Measurements from ENCODE around the gene CSTF1.
"Not testable (repeated sequence)": the region's sequence is repeated elsewhere in the genome, so short reads cannot be mapped to it uniquely, and the experiment has no call there.

Gene CSTF1

DNA sequence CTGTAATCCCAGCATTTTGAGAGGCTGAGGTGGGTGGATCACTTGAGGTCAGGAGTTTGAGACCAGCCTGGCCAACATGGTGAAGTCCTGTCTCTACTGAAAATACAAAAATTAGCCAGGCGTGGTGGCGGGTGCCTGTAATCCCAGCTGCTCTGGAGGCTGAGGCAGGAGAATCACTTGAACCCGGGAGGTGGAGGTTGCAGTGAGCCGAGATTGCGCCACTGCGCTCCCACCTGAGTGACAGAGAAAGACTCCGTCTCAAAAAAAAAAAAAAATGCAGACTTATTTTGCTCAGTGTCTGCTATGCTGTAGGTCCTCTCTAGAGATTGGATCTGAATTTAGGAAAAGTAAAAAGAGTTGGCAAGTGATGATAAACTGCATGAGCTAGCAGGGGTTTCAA is 18.8 kb downstream of the CSTF1 start:
- not testable (repeated sequence) for FAIRE-seq

- FAIRE-seq: no peak
These were observed 19.5 kb downstream of the CSTF1 start, which contains the start of gene CASS4 for GRCh38 chr20:56411759-56412472. CASS4 (plus strand) TSS chr20:56412260; CDS start chr20:56412459, 199 bp downstream.

DNA sequence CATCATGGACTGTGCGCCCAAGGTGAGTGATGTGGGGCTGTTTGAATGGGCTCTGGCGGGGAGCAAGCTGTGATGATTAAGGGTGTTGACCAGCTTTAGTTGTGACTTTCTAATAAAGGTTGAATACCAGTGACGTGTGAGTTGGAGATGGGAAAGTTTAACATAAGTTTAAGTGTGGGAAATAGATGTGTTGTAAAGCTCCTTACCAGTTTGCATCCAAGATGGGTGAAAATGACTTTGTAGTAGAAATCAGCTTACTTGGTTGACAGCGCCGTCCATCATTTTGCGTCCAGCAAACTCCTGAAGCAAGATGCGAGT is 20.0 kb downstream of the CSTF1 start:
- no peak for FAIRE-seq

GRCh38 chr20:56412949-56413348 is 20.5 kb downstream of the CSTF1 start:
- no peak for FAIRE-seq

DNA sequence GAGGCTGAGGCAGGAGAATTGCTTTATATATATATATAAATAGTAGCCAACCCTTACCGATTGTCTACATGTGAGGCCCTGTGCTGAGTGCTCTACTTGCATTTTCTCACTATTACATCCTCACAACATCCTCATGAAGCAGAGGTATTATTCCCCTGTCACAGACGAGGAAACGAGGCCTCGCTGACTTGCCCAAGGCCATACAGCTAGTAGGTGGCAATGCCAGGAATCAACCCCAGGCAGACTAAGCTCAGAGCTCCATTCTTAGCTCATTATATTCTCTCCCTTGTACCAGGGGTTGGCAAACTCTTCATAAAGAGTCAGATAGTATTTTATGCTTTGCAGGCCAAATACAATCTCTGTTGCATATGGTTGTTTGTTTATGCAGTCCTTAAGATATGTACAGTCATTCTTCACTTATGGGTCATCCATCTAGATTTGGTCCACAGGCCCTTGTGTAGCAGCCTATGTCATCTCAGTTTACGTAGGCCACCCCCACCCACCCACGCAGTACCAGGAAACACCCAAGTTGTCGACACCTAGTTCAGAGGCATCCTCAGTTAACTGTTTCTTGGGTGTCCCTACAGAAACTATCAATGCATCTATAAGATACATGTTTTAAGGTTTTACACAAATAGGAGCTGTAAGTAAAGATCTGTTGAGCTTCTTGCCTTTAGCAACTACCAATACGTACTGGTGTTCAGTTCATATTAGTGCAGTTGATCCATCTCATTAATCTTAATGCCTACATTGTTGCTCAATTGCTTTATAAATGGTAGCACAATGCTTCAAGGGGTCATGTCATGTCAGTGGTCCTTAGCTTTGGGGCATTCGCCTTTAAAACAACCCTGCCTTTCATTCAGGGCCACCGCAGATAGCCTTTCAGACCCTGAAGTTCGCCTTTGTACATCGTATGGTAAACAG is 22.7 kb downstream of the CSTF1 start:
- FAIRE-seq: no peak

GRCh38 chr20:56417402-56417801 is 25.0 kb downstream of the CSTF1 start:
- FAIRE-seq: no peak

- no peak for FAIRE-seq
These were observed 25.5 kb downstream of the CSTF1 start for GRCh38 chr20:56417911-56418310.

DNA sequence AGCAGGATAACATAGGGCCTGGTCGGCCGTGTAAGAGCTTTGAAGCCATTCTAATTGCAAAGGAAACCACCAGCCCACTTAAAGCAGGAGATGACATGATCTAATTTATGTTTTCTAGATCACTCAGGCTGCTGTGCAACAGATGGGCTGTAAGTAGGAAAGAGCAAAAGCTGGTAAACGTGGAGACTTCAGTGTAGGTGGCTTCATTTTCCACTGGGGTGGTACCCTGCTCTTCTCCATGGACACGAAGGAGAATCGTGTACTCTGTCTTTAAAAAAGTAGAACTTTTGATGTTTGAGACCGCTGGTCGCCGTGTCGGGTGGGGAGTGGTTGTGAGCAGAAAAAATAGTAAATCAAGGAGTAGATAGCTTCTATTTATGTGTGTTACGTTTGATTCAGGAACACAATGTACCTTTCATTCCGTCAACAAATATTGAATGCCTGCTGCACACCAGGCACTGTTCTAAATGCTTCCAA is 26.0 kb downstream of the CSTF1 start:
- no peak for FAIRE-seq

DNA sequence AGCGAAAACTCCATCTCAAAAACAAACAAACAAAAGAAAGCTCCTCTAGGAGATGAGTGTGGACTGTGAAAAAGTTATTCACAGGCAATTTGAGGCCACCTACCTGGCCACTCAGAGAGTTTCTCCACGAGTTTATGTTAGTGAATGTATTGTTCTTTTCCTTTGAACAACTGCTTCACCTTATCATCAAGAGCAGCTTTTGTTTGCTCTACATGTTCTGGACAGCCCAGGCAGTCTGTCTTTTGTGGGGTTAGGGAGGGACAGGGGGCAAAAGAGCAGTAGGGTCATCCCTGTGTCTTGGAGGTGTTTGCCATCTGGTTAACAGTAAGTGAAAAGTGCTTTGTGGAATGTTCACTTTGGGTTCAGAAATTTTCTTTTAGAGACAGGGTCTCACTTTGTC is 27.6 kb downstream of the CSTF1 start:
- no peak for FAIRE-seq

DNA sequence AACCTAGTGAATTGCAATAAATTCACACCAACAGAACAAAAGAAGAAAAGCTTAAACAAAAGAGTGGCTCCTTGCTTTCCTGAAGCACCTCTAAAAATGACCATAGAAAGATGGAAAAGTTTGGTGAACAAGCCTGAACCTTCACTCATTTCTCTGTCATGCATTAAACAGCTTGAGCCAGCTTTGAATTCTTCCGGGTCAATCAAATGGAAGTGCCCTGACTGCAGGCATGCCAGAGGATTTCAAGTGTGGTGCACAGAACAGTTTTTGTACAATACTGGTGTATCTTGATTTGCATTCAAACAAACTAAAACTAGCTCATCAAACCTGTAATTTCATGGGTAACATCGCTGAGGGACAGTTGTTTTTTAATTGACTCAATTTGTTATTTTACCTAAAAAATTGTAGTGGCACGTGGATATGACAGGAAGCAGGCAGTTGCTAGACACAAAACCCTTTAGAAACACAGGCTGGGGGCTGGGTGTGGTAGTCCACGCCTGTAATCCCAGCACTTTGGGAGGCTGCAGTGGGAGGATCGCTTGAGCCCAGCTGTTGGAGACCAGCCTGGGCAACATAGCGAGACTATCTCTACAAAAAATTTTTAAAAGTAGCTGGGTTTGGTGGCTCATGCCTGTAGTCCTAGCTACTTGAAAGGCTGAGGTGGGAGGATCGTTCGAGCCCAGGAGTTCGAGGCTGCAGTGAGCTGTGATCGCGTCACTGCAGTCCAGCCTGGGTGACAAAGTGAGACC is 28.7 kb downstream of the CSTF1 start:
- FAIRE-seq: no peak

GRCh38 chr20:56422076-56422823 is 29.8 kb downstream of the CSTF1 start:
- no peak for FAIRE-seq

- no peak for FAIRE-seq
These were observed 30.4 kb downstream of the CSTF1 start for GRCh38 chr20:56422824-56423189.

DNA sequence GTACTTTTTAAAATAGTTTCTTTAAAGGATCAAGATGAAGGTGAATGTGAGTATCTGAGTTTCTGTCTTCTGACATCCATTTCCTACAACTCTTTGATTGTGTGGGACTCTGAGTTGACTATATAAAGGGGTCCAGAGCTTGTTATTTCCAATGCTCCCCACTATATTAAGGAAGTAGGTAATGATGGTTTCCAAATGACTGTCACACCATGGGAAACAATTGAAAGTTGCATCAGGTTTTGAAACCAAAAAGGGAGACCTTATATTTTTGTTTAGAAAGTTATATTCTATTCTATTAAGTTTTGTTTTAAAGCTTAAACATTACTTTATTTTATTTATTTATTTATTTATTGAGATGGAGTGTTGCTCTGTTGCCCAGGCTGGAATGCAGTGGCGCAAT is 30.8 kb downstream of the CSTF1 start:
- no peak for FAIRE-seq

GRCh38 chr20:56423886-56424285 is 31.4 kb downstream of the CSTF1 start:
- FAIRE-seq: no peak

GRCh38 chr20:56424931-56425330 is 32.5 kb downstream of the CSTF1 start:
- FAIRE-seq: no peak

- no peak for FAIRE-seq
These were observed 33.6 kb downstream of the CSTF1 start for GRCh38 chr20:56426026-56426425.

GRCh38 chr20:56426926-56427325 is 34.5 kb downstream of the CSTF1 start:
- no peak for FAIRE-seq

DNA sequence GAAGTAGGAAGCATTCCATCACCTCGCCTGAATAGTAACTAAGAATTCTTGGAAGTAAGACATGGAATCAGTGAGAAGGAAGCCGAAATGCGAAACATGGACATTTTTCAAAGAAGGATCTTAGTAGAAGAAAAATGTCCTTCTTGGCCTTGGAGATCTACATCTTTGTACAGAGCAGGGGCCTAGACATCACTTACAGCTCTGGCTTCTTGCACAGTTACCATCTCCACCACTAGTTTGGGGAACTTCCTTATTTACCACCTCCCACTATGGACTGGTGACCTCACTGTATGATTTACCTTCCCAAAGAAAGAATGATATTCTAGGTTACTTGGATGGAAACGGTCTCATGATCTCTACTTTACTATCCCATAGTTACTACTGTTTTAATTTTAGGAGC is 35.4 kb downstream of the CSTF1 start:
- FAIRE-seq: no peak

GRCh38 chr20:56428410-56428809 is 36.0 kb downstream of the CSTF1 start:
- no peak for FAIRE-seq

- FAIRE-seq: no peak
These were observed 36.4 kb downstream of the CSTF1 start for GRCh38 chr20:56428881-56429280.

DNA sequence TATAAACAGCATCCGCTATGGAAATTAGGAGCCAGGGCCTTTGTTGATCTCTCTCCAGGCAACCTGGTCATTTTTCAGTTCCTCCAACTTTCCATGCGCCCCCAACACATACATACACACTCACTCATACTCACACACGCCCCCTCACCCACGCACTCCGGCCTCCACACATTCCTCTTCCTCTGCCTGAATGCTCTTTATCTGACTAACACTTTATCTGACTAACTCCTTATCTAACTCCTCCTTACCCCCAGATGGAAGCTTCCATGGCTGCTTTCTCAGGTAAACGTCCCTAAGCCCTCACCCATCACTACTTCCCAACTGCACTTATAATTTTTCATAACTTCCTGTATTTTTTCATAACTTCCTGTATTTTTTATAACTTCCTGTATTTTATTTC is 37.1 kb downstream of the CSTF1 start:
- FAIRE-seq: no peak

DNA sequence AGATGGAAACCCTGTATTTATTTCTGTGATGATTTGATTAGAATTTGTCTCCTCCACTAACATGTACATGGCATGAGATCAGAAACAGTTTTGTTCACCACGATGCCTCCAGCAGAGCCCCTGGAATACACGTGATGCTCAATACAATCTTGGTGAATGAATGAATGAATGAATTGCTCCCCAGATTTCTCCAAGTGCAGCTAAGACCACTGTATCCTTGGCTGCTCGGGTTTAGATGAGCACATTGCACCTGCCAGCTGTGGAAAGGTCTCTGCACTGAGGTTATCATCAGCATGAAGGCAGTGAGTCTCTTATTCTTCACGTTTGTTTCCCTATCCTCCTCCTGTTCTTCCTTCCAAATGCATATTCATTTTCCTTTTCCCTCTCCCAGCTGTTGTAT is 37.5 kb downstream of the CSTF1 start:
- no peak for FAIRE-seq

DNA sequence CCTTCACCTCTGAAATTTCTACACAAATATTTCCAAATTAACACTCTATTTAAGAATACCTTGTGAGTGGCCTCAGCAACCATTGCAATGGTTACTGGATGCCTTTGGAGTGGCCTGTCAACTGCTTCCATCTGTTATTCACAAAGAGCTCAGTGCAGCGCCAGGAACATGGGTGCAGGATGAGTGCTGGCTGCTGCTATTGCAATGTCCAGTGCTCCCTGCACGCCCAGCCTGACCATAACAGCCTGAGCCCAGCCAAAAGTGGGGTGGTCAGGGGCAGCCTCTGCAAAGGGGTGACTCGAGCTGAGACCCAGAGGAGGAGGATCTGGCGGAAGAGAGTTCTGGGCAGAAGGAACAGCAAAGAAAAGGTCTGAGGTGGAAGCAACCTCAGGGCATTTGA is 38.0 kb downstream of the CSTF1 start:
- no peak for FAIRE-seq

Measured in islet of Langerhans (tissue), 1 donor.